ENCODE data around the gene NUCKS1. TPM values are rescaled to one million over a fixed set of nuclear protein-coding genes. Genes with fewer than 3 reads are reported as not detected.
A peak's percentile ranks its signal among the peaks of the same experiment; 100 is the strongest.

Gene NUCKS1
- total and polyA plus RNA-seq, 10 of the 15 experiments (the other 5 are each of a cell fraction or from before 2014, with no cell fraction given) = 40.5 to 135 (median 55.5) TPM

DNA sequence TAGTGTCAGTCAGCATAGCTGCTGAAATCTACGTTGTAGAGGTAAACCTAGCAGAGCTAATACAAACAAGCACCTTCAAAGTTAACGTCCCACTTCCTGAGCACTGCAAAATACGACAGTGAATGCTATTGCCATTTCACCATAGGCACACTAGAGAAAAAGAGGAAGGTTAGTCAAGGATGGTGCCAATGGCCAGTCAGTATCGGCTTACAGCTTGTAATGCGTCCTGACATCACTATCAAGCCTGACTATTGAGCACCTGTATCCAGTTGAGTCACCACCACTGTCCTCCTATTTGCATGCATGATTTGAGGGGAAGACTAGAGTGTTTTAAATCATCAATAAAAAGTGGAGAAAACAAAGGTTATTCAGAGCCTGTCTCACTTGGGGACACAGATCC, 34.4 kb downstream of the NUCKS1 start:
- Histone ChIP-seq H4K20me1 (ENCODE audit: control insufficient read depth, insufficient read depth) (no peaks in the 10 kb centered on the region), H3K27me3 (replicated peaks in 1 of 2; ENCODE audit: control insufficient read depth in 2 of 2, insufficient read depth in 2 of 2, low read length in 1 of 2) (no peaks in the 10 kb centered on the region), H3K79me2 (ENCODE audit: control insufficient read depth, insufficient read depth, low read length) (no peaks in the 10 kb centered on the region), H2AFZ (ENCODE audit: control insufficient read depth, low read depth, low read length) (no peak overlapping the region), H3K9ac (ENCODE audit: control insufficient read depth, insufficient read depth, low read length) (no peak overlapping the region), H3K4me2 (ENCODE audit: control insufficient read depth, insufficient read depth) (no peak overlapping the region), H3K4me3 (no peak overlapping the region), H3K4me1 (ENCODE audit: control insufficient read depth, insufficient read depth, low read length) (no peaks in the 10 kb centered on the region), H3K36me3 (ENCODE audit: control insufficient read depth in 2 of 2, insufficient read depth in 2 of 2, low read length in 1 of 2) (peaks cover 7 to 25% of the 10 kb centered on the region in 2 experiments), H3K27ac (ENCODE audit: control insufficient read depth, insufficient read depth) (no peak overlapping the region), H3K9me3 (replicated peaks; ENCODE audit: control insufficient read depth, insufficient read depth, low read length) (no peaks in the 10 kb centered on the region)
- SMC1A ChIA-PET (ENCODE audit: uncharacterized antibody, unreplicated experiment) = interaction anchor here (0.9 to 19.5 kb wide), 11 partner anchors 8 to 262 kb away, joined by 3 to 1008 read pairs (median 14); partner anchors contain the start of gene RAB29
- intact Hi-C loops (cut with micrococcal nuclease; ENCODE audit: unreplicated experiment) (no loop called here), in situ Hi-C loops (cut with MboI) (no loop called here)
- TF ChIP-seq POLR2AphosphoS2 (IDR thresholded peaks at IDR 0.05; ENCODE audit: low read depth, low read length) (0 out of 2 replicates have a peak, but pooled peaks have one; percentile 46), NFIC (IDR thresholded peaks at IDR 0.05; ENCODE audit: low read depth, low read length) (no peak)
- TF ChIP-seq, protein P1, sequence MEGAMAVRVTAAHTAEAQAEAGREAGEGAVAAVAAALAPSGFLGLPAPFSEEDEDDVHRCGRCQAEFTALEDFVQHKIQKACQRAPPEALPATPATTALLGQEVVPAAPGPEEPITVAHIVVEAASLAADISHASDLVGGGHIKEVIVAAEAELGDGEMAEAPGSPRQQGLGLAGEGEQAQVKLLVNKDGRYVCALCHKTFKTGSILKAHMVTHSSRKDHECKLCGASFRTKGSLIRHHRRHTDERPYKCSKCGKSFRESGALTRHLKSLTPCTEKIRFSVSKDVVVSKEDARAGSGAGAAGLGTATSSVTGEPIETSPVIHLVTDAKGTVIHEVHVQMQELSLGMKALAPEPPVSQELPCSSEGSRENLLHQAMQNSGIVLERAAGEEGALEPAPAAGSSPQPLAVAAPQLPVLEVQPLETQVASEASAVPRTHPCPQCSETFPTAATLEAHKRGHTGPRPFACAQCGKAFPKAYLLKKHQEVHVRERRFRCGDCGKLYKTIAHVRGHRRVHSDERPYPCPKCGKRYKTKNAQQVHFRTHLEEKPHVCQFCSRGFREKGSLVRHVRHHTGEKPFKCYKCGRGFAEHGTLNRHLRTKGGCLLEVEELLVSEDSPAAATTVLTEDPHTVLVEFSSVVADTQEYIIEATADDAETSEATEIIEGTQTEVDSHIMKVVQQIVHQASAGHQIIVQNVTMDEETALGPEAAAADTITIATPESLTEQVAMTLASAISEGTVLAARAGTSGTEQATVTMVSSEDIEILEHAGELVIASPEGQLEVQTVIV (IDR thresholded peaks at IDR 0.05; ENCODE audit: borderline replicate concordance, partially characterized antibody) = no peak
- BruUV-seq (replicated peaks) = no TSS peak
- WGBS (ENCODE audit: insufficient coverage, insufficient replicate concordance, low lambda C conversion rate, missing lambda C conversion rate) = 68% methylated on average over 5 of the region's 5 CpGs
- POLR2A ChIA-PET = interaction anchor here (1.0 to 10.1 kb wide), 7 partner anchors 31 to 236 kb away, joined by 3 to 89 read pairs (median 6); no protein-coding TSS in a partner anchor
- ATAC-seq (no peak; the same call in 2 of the 3 replicates), DNase-seq (ENCODE audit: low read depth, low spot score) (no peak), FAIRE-seq (no peak)
- RAD21 ChIA-PET (ENCODE audit: unreplicated experiment) = interaction anchor here (0.8 to 10.5 kb wide), 11 partner anchors 24 to 262 kb away, joined by 3 to 538 read pairs (median 7); partner anchors contain the start of genes ELK4 and RAB29
- CTCF ChIA-PET = interaction anchor here (0.8 to 16.5 kb wide), 13 partner anchors 9 to 361 kb away, joined by 3 to 1339 read pairs (median 5); partner anchors contain the start of gene SLC45A3

All from GM12878 (cell line).